Islet of Langerhans (tissue), 1 donor: ENCODE results near the gene PRKCZ.

Experiments
- FAIRE-seq: peaks from one replicate; lab custom pipeline; 2011; peaks lifted over from hg19 to GRCh38; lab: Jason Lieb, UNC

Gene PRKCZ

DNA sequence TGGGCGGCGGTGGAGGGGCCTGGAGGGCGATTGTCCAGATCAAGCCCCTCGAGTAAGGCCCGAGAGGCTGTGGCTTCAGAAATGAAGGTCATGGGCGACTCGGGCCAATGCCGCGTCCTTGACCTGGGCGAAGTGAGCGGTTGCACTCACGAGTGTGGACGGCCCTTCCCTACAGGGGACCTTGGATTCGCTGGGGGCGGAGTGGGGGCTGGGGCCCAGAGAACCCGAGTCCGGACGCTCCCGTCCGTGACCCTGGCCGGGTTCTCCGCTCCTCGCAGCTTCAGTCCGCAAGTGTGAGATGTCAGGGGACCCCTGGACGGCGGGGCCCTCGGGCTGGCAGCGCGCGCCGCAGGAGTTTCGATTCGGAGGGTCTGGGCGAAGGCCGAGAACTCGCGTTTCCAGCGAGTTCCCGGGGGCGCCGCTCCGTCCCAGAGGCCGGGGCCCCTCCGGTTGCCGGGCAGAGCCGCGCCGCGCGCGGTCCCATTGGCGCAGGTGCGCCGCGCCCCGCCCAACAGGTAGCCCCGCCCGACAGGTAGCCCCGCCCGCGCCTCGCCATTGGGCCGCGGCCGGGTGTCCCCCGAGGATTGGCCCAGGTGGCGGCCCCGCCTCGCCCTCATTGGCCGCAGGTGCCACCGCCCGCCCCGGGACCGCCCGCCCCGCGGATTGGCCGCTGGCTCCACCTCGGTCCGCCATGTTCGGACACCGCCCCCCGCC is at the start of gene PRKCZ:
TSS of gene PRKCZ (plus strand) at position 694 of the 714 bp plus-strand sequence. CDS start 220 bp downstream, outside the sequence.
- FAIRE-seq: no peak

DNA sequence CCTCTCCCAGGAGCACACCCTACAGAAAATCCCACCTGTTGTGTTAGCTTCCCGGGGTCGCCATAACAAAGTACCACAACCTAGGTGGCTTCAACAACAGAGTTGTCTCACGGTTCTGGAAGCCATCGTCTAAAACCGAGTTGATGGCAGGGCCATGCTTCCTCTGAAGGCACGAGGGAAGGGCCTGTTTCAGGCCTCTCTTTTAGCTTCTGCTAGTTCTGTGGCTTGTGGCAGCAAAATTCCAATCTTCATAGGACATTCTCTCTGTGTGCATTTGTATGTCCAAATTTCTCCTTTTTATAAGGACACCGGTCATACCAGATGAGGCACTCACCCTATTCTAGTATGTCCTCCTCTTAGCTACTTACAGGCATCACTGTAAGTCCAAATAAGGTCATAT is 49.8 kb upstream of the PRKCZ start:
- FAIRE-seq: no peak

DNA sequence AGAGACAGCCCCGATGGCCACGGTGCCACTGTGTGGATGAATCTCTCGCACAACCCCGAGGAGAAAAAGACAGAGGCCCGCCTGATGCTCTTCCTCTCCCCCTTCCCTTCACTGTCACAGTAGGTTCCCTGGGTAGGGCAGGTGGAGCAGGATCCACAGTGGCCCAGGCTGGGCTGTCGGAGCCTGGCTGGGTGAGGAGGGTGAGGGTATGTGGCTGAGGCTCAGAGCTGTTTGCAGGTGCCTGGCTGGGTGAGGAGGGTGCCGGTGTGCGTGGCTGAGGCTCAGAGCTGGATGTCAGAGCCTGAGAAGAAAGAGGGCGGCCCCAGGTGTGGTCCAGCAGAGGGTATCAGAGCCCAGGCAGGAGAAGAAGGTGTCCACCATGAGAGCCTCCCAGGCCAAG is 49.4 kb upstream of the PRKCZ start:
- FAIRE-seq: no peak

DNA sequence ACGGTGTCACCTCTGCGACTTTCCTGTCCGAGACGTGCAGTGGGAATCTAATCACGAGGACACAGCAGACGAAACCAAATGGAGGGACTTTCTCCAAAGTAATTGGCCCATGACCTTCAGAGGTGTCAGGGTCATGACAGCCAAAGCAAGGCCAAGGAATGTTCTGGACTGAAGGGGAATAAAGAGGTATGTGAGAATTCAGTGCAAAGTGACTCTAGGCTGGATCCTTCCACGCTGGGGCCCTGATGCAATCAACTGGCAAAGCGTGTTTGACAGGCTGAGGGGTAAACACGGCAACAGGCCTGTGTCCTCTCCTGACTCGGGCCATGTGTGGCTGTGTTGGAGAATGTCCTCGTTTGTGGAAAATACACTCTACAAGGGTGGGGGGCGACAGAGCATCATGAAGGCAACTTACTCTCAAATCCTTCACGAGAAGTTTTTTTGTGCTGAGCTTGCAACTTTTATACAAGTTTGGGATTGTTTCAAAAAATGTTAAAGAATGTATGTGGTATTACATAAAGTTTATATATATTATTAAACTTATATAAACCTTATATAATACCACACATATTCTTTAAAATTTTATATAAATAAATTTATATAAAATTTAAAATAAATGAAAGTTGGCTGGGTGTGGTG is 48.3 kb upstream of the PRKCZ start:
- no peak for FAIRE-seq

DNA sequence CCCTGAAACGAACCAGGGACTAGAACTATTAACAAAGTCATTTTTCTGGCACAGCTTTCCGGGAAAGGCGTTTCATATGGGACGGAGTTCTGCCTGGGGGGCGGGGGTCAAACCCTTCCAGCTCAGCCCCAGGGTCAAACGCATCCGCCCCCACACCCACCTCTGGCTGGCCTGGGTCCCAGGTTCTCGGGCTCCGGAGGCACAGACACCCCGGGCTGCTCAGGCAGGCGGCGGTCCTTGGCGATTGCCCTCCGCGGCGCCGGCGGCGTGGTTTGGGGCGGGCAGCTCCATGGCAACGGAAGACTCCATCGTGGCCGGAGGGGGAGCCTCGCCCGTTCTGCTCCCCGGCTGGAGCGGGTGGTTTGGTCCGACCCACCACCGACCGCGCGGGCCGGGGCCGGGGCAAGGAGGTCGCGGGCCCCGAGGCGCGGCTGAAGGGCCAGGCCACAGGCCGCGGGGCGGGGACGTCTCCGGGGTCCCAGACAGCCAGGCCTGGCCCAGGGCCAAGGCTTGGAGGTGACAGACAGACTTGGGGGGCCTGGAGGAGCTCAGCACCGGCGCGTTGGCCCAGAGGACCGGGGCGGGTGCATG is 46.6 kb upstream of the PRKCZ start, which contains the start of gene CFAP74:
TSS of gene CFAP74 (minus strand) at position 246 of the 591 bp plus-strand sequence. CDS start 12,830 bp downstream, outside the sequence.
- FAIRE-seq: no peak

DNA sequence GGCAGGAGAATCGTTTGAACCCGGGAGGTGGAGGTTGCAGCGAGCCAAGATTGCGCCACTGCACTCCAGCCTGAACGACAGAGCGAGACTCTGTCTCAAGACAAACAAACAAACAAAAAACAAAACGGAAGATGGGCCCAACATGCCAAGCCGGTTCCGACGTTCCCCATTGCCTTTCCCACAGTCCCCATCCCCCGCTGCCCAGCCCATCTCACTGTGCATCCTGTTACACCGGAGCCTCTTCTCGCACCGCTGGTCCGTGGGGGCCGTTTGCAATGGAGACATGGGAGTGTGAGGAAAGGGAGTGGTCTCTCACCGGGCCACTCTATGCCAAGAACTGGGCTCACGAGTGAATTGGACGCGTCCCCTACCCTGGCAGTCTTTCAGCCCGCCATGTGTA is 45.4 kb upstream of the PRKCZ start:
- no peak for FAIRE-seq

DNA sequence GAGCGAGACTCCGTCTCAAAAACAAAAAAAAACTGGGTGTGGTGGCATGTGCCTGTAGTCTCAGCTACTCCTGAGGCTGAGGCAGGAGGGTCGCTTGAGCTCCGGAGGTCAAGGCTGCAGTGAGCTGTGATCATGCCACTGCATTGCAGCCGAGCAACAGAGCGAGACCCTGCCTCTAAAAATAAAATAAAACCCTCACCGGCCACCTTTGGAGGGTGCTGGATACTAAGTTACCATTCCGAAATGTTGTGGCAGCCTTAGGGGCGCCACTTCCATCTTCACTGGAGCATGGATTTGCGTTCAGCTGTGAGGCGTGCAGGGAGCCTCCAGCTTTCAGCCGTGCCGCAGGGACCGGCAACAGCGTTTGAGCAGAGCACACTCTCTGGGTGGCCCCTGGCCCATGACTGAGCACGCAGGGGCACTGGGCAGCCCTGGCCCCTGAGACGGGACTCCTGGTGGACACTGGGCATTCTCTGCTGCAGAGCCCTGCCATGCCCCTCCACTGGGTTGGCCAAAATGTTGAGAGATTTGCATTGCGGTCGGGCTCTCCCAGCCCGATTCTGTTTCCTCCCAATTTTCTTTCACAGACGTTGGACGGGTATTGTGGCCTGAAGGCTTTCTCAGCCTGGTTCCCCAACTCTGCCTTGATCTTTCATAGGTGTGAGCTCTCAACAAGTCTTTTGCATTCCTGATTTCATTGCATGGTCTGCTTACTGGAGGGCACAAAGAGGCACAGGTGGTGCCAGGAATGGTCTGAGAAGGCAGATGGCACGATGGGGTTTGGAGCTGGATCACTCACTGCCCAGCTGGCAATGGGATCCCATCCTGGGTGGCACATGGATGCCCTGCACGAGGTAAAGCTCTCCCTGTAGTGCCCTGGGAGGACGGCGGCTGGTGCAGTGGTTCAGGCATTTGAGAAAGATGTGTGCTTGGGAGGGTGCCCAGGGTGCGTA is 40.8 kb upstream of the PRKCZ start:
- FAIRE-seq: no peak

DNA sequence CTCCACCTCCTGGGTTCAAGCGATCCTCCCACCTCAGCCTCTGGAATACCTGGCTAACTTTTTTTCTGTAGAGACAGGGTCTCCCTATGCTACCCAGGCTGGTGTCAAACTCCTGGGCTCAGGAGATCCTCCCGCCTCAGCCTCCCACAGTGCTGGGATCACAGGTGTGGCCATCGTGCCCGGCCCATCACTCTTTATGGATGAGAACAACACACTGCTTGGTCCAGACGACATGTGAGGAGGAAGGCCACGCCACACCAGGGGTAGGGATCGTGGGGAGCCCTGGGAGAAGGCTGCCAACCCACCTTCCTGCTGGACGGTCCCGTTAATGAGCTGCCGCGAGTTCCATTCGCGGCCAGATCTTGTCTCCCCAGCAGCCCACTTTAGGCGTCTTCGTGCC is 36.0 kb upstream of the PRKCZ start:
- FAIRE-seq: no peak

DNA sequence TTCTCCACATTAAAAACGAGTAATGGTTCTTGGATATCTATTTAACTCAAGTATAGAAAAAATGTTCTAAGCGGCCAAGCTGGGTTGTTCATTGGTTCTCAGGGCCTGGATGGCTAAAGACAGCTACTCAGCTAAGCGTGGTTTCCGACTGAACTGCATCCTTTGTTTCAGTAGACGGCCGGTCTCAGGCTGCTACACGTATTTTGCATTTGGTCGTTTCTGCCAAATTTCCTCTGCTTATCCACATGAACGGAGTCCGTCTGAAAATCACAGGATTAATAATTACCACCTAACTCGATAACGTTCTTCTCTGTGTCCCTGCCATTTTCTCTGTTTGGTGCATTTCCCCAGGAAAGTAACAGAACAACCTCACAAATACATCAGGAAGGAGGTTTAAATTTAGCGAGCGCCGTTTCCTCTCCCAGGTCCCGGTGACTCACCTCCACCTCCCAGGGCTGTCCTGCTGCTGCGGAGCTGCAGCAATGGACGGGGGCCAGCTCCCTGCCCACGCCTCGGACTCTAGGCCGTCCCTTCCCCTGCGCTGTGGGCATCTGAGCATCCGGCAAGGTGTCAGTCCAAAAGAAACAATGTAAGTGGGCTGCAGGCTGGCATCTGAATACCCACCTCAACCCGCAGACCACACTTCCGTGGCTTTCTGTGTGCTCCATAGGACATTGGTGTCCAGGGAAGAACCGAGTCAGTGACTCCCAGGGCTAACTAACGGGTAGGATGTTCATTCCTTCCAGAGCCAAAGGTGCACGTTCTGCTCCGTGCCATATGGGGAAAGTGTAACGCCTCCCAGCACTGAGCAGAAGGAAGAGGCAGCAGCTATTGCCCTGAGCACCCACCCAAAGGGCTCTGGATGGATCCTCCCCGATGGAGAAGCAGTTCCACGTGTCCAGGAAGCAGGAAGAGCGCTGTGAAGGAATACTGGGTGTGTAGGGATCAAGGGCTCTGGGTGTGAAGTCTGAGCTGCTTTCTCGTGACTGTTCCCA is 35.2 kb upstream of the PRKCZ start:
- no peak for FAIRE-seq

DNA sequence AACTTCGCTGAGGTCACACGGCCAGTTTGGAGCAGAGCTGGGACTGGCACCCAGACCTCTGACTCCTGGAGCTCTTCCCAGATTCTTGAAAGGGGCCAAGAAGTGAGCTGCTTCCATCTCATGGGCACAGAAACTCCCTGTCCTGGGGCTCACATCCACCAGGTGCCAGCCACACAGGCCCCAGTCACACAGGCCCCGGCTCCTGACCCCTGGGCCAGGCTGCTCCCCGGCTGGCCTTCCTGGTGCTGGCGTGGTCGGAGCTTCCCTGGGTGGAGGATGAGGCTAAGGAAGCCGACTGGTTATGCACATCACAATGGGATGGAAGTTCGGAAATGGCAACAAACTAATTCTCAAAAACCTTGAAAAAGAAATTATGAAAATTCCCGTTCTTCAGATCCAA is 34.1 kb upstream of the PRKCZ start:
- no peak for FAIRE-seq

DNA sequence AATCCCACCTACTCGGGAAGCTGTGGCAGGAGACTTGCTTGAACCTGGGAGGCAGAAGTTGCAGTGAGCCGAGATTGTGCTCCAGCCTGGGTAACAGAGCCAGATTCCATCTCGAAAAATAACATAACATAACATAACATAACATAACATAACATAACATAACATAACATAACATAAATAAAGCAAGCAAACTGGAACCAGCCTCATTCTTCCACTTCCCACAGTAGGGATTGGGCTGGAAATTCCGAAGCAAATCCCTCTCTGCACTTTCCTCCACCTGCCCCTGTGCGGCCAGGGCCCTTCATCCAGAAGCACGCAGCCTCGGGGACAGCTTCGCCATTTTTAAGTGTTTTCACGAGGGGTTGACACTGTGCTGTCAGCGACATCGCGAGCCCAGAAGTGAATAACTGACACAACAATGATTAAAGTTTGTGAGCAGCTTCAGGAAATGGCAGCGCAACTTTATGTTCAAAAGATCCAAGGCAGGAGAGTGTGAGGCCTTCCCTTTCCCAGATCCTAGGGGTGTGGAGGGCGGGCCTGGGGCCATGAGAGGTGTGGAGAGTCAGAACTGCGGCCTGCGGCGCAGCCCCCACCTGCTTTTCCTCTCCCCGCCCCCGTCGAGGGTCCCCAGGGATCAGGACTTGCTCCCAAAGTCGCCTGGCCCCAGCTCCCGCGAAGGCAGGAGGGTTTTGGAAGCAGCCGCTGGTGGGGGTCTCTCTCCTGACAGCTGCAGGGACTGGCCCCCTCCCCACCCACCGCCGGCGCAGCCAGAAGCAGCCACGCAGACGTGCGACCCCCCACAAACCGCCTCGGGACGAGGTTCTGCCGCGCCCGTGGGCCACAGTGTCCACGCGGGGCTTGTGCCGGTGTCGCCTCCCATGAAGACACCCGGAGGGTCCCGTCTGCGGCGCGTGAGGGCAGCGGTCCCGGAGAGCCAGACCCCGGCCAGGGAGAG is 31.7 kb upstream of the PRKCZ start:
- FAIRE-seq: no peak

DNA sequence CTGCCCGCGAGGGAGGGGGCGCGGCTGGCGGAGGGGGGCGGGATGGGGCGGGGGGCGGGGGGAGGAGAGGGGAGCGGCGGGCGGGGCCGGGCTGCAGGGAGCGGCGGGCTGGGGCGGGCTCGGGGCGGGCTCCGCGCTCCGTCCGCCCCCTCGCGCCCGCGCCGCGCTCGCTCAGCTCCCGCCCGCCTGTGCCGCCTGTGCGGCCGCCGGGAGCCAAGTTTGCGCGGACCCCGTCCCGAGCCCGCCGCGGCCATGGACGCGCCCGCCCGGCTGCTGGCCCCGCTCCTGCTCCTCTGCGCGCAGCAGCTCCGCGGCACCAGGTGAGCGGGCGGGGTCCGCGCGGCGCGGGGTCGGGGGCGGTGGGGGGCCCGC is 31.1 kb upstream of the PRKCZ start, which contains the start of gene GABRD:
TSS of gene GABRD (plus strand) at position 174 of the 372 bp plus-strand sequence. CDS start at position 253, 79 bp downstream.
- FAIRE-seq: no peak

DNA sequence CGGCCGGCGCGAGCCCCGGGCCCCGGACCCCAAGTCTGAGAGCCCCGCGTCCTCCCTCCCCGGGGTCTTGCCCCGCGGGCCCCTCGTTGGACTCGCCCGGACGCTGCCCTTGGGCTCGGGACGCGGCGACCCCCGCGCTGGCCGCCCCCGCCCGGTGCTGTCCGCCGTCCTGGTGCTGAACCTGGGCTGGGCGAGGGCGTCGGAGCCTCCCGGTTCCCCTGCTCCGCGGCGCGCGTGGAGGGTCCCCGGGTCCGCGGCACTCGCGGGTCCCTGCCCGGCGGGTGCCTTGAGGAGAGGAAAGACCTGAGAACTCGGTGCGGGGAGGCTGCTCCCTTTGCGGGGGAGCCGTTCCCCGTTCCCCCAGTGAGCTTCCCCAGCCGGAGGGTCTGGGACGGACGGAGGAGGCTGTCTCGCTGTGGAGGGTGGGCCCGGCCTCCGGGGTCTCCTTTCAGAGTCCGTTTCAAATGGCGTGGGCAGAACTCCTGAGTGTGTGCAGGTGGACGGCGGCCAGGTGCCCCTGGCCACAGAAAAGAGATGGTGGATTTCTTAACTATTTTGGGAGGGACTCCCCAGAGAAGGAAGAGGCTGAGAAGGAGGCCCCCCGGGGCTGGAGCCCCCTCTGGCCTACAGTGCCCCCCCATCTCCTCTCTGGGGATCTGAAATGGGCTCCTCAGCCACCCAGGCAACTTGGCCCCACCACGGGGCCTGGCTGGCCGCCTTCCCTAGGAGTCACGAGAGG is 30.5 kb upstream of the PRKCZ start:
- FAIRE-seq: no peak

DNA sequence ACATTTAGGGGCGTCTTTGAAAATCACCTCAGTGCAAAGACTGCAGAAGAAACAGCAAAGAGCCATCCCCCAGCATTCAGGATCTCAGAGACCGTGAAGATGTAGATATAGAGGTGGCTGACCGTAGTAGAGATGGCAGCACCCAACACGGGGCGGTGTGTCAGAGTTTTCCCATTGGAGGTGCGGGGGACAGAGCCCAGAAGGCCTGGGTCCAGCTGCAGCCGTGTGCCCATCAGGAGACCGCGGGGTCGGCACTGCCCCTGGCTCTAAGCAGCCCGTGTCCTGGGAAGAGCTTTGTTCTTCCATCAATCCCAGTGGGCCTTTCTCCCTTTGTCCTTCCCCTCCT is 29.9 kb upstream of the PRKCZ start:
- no peak for FAIRE-seq

DNA sequence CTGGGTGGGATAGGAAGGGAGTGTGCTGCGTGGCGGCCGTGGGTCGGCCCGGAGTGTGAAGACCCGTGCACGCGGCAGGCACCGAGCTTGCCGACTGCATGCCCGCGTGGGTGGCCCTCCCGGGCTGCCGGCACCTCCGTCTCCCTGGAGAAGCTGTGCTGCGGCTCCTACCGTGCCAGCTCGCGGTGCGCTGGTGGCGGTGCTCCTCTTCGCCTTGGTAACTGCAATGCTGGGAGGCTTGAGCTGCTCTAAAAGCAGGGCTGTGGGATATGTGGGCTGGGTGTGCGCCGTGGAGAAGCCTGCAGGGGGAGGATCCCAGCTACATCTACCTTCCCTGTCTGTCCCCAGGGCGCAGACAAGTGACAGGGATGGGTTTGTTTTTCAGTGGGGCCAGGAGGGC is 28.7 kb upstream of the PRKCZ start:
- FAIRE-seq: no peak

DNA sequence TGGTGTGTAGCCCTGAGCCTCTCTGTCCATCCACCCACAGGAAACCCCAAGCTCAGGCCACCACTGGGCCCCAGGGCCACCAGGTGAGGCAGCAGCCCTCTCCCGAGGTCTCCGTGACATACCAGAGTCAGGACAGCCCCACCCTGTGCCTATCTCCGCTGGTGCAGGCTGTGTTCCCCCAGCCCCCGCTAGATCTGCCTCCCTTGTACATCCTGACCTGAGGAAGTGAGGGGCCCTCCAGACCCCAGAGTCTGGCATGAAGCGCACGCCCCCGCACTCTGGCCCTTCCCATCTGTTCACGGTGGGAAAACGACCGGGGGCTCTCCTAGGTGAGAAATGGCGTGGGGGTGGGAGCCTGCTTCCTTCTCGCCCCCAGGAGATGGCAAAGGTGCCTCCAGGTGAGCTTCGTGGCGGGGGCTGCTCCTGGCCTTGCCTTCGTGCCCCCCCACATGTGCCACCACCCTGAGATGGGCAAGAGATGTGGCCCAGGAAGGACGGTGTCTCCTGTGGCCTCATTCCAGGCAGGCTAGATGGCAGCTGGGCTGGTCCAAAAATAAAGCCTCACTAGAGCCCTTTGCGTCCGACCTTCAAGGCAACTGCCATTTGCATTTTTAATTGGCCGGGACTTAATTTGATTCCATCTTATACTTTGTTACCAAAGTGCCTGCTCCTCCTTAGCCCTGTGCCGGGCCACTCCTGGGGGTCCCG is 28.0 kb upstream of the PRKCZ start:
- FAIRE-seq: no peak

DNA sequence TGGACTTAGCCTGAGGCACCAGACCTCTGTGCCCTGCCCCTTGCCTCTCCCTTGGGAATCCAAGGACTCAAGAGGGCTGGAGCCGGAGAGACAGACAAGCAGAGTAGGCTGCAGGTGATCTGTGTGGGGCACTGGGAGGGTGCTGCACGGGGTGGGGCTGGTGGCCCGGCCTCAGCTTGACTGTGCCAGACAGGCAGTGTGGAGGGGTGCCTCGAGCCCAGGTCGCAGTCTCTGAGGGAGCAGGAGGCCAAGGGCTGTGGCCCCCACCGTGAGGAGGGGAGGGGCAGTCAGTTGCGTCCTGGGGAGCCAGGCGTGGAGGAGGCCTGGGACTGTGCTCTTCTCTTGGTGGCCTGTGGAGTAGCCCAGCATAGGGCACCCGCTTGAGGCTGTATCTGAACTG is 27.0 kb upstream of the PRKCZ start:
- FAIRE-seq: no peak

DNA sequence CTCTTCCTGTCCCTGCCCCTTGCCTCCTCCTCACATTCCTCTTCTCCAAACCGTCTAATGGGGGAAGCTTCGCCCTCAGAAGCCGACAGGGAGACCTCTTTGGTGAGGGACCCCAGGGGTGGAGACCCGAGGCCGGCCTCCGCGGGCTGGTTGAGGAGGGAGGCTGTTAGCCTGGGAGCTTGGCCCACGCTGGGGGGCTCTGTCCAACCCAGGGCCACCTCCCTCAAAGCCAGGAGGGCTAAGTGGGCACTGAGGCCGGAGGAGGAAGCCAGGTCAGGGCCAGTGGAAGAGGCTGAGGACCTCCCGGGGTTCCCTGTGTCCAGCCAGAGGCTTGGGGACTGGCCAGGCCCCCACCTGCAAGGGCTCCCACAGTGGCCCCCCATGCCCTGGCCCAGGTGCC is 25.8 kb upstream of the PRKCZ start:
- FAIRE-seq: no peak

DNA sequence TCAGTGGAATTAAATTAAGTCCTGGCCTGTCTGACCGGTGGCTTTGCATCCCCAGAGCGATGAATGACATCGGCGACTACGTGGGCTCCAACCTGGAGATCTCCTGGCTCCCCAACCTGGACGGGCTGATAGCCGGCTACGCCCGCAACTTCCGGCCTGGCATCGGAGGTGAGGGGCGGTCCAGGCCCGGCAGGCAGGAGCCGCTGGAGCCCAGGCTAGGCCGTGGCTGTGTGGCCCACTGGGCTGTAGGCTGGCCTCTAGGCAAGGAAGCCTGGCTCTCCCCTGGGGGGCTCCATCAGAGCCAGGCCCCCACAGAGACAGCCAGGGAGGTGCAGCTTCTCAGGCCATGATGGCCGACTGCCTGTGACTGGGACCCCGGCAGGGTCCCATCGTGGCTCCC is 25.3 kb upstream of the PRKCZ start:
- FAIRE-seq: no peak
